HepG2 (cell line): ENCODE results near the gene UBL3. TPM values are rescaled to one million over a fixed set of nuclear protein-coding genes. Genes with fewer than 3 reads are reported as not detected.

Experiments
- ATAC-seq: fragments of 200-7000 bp; cut with Tn5 transposase; 3 replicates; pipeline ENCODE4 v1.9.1; 2020; ENCODE audit warnings: mild to moderate bottlenecking, moderate library complexity
- BruUV-seq: library from RNA; stranded (reverse); fragments of 400-500 nt; replicated peaks from 2 replicates; lab custom pipeline; 2021; lab: Mats Ljungman, UMichigan
- CTCF ChIA-PET: fragments of 300-600 bp; formaldehyde crosslinking; extraction: SDS; loops from one replicate; lab custom pipeline; 2021; ENCODE audit warnings: low total read pairs, inconsistent platforms, low intra/inter-chr PET ratio; lab: Yijun Ruan, JAX
- POLR2A ChIA-PET: fragments of 350-600 bp; sonication (Branson Sonifier 250); formaldehyde crosslinking; loops from one replicate; lab custom pipeline; 2020; ENCODE audit warnings: antibody characterized with exemption, inconsistent platforms; lab: Yijun Ruan, JAX
- DNase-seq: peaks from one replicate; pipeline ENCODE4 v3.0.0-alpha.2; 2015; ENCODE audit warnings: low spot score
- FAIRE-seq: peaks from 3 replicates; lab custom pipeline; 2011; peaks lifted over from hg19 to GRCh38; lab: Jason Lieb, UNC
- H2AFZ ChIP-seq: one replicate; pipeline ENCODE4 v1.6.1; 2011; ENCODE audit warnings: low read length, inconsistent platforms
- H3K27ac ChIP-seq: fragments of 300-600 bp; 3 replicates; pipeline ENCODE4 v1.8.0; 2011; ENCODE audit warnings: mixed run types, mild to moderate bottlenecking, mixed read lengths, low read length, inconsistent platforms; ENCODE audit not compliant: insufficient read depth; ENCODE audit errors: extremely low read length
- H3K27me3 ChIP-seq, 2 experiments: fragments of 200-600 bp in 1 of 2; 2 replicates in 1 of 2; 3 replicates in 1 of 2; pipeline versions ENCODE4 v1.6.0 to v1.8.0; 2011; ENCODE audit warnings: low read length in 2 of 2, mild to moderate bottlenecking in 2 of 2, moderate library complexity in 2 of 2, inconsistent platforms in 1 of 2; ENCODE audit not compliant: insufficient read depth in 2 of 2, control insufficient read depth in 1 of 2
- H3K36me3 ChIP-seq, 2 experiments: fragments of 200-600 bp in 1 of 2; replicated peaks in 1 of 2; 2 replicates in 1 of 2; 3 replicates in 1 of 2; pipeline versions ENCODE4 v1.5.1 to v1.8.0; 2011; ENCODE audit warnings: low read length in 2 of 2, inconsistent platforms in 1 of 2; ENCODE audit not compliant: insufficient read depth in 2 of 2, control insufficient read depth in 1 of 2
- H3K4me1 ChIP-seq: 2 replicates; pipeline ENCODE4 v1.5.1; 2012; ENCODE audit warnings: low read length, inconsistent platforms; ENCODE audit not compliant: insufficient read depth
- H3K4me2 ChIP-seq: 2 replicates; pipeline ENCODE4 v1.6.0; 2011; ENCODE audit warnings: low read depth, low read length, inconsistent platforms
- H3K4me3 ChIP-seq, 3 experiments: fragments of 200-600 bp in 1 of 3; sonication (generic), shearing (Covaris generic) in 1 of 3; replicated peaks in 1 of 3; 2 replicates each; pipeline ENCODE4 v1.5.1; 2011 to 2016; ENCODE audit warnings: low read length in 3 of 3, inconsistent platforms in 2 of 3, low read depth in 2 of 3, mild to moderate bottlenecking in 2 of 3, control low read depth in 1 of 3, mixed read lengths in 1 of 3; ENCODE audit not compliant: insufficient read depth in 1 of 3
- H3K79me2 ChIP-seq: one replicate; pipeline ENCODE4 v1.6.1; 2011; ENCODE audit warnings: low read length, inconsistent platforms; ENCODE audit not compliant: insufficient read depth
- H3K9ac ChIP-seq: 2 replicates; pipeline ENCODE4 v1.6.0; 2011; ENCODE audit warnings: mild to moderate bottlenecking, low read depth, low read length, inconsistent platforms; ENCODE audit not compliant: insufficient read depth
- H3K9me3 ChIP-seq: 2 replicates; pipeline ENCODE4 v1.5.1; 2012; ENCODE audit warnings: mild to moderate bottlenecking, low read length
- H4K20me1 ChIP-seq: 2 replicates; pipeline ENCODE4 v1.6.0; 2011; ENCODE audit warnings: inconsistent platforms, mild to moderate bottlenecking, low read length, moderate library complexity; ENCODE audit not compliant: insufficient read depth
- CEBPB ChIP-seq: IDR thresholded peaks from 2 replicates; pipeline ENCODE4 v1.6.1; 2011; ENCODE audit warnings: low read depth, low read length, improper control_type of control experiment, borderline replicate concordance
- KAT2B ChIP-seq: fragments of 150-350 bp; IDR thresholded peaks from 2 replicates; pipeline ENCODE4 v1.6.1; 2014; ENCODE audit warnings: low read depth, low read length, borderline replicate concordance
- RARA ChIP-seq: IDR thresholded peaks from 2 replicates; pipeline ENCODE4 v1.6.1; 2016; ENCODE audit warnings: missing genetic modification reagents, missing compliant biosample characterization
- SIN3A ChIP-seq: IDR thresholded peaks from 2 replicates; pipeline ENCODE4 v1.6.1; 2011; ENCODE audit warnings: low read depth, mild to moderate bottlenecking, control low read depth, low read length, borderline replicate concordance
- SSRP1 ChIP-seq: IDR thresholded peaks from 2 replicates; pipeline ENCODE4 v1.6.1; 2016; ENCODE audit warnings: control low read depth
- WGBS: methylation state at CpG from one replicate; pipeline ENCODE4 v1.1.6; 2017; ENCODE audit warnings: low lambda C conversion rate; 5-methylcytosine and 5-hydroxymethylcytosine counted together
- in situ Hi-C: cut with HindIII; loops from 2 replicates; pipeline ENCODE4 v1.10.0; 2017; ENCODE audit warnings: low pct_unique_long_range_greater_than_20kb; ENCODE audit not compliant: extremely low pct_ligation_motif_present
- intact Hi-C: fragments of 100-400 bp; cut with micrococcal nuclease; formaldehyde crosslinking; loops from one replicate; pipeline ENCODE4 v1.10.0; 2022; ENCODE audit not compliant: unreplicated experiment
- polyA plus RNA-seq, 8 experiments: library from polyadenylated mRNA; depleted of rRNA in 3 of 8; stranded (reverse) in 7 of 8; unstranded in 1 of 8; fragments of >200 nt; fragmentation: Illumina TruSeq in 4 of 8; extraction: Trizol in 4 of 8; gene quantifications; 2 replicates each; pipeline versions ENCODE4 v1.2.1 to v1.2.3, GENCODE V29; 2011 to 2016; ENCODE audit warnings: low read depth in 4 of 8, missing spikeins in 1 of 8, mixed read lengths in 1 of 8; ENCODE audit not compliant: insufficient read depth in 1 of 8
- total RNA-seq, 5 experiments: library from RNA; depleted of rRNA; stranded (reverse); fragments of >200 nt; fragmentation: Illumina TruSeq; extraction: Trizol; gene quantifications; 2 replicates each; pipeline ENCODE4 v1.2.3, GENCODE V29; 2016; ENCODE audit warnings: low read depth in 1 of 5
- TF ChIP-seq, protein P1 (sequence below): IDR thresholded peaks from 2 replicates; pipeline ENCODE4 v1.4.0; 2020; ENCODE audit warnings: mild to moderate bottlenecking, missing genetic modification reagents
- TF ChIP-seq, protein P2 (sequence below): sonication (generic); IDR thresholded peaks from 2 replicates; pipeline ENCODE4 v1.6.1; 2016; ENCODE audit warnings: low read depth, borderline replicate concordance

The UBL3 gene
- total and polyA plus RNA-seq, 2 of the 13 experiments (the other 11 are each of a cell fraction or from before 2014, with no cell fraction given), result 7.4 to 9.6 TPM

- TF ChIP-seq, protein P1, sequence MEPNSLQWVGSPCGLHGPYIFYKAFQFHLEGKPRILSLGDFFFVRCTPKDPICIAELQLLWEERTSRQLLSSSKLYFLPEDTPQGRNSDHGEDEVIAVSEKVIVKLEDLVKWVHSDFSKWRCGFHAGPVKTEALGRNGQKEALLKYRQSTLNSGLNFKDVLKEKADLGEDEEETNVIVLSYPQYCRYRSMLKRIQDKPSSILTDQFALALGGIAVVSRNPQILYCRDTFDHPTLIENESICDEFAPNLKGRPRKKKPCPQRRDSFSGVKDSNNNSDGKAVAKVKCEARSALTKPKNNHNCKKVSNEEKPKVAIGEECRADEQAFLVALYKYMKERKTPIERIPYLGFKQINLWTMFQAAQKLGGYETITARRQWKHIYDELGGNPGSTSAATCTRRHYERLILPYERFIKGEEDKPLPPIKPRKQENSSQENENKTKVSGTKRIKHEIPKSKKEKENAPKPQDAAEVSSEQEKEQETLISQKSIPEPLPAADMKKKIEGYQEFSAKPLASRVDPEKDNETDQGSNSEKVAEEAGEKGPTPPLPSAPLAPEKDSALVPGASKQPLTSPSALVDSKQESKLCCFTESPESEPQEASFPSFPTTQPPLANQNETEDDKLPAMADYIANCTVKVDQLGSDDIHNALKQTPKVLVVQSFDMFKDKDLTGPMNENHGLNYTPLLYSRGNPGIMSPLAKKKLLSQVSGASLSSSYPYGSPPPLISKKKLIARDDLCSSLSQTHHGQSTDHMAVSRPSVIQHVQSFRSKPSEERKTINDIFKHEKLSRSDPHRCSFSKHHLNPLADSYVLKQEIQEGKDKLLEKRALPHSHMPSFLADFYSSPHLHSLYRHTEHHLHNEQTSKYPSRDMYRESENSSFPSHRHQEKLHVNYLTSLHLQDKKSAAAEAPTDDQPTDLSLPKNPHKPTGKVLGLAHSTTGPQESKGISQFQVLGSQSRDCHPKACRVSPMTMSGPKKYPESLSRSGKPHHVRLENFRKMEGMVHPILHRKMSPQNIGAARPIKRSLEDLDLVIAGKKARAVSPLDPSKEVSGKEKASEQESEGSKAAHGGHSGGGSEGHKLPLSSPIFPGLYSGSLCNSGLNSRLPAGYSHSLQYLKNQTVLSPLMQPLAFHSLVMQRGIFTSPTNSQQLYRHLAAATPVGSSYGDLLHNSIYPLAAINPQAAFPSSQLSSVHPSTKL (CRISPR knock-in tag), result 0 out of 2 replicates have a peak, but pooled peaks have one; percentile 12
- TF ChIP-seq RARA (CRISPR knock-in tag), result no peak
- TF ChIP-seq, protein P2, sequence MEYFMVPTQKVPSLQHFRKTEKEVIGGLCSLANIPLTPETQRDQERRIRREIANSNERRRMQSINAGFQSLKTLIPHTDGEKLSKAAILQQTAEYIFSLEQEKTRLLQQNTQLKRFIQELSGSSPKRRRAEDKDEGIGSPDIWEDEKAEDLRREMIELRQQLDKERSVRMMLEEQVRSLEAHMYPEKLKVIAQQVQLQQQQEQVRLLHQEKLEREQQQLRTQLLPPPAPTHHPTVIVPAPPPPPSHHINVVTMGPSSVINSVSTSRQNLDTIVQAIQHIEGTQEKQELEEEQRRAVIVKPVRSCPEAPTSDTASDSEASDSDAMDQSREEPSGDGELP, result no peak
- TF ChIP-seq KAT2B, result no peak
- TF ChIP-seq SIN3A, result no peak
Observed at GRCh38 chr13:29861694-29862110, 11.3 kb upstream of the UBL3 start (continued).

DNA sequence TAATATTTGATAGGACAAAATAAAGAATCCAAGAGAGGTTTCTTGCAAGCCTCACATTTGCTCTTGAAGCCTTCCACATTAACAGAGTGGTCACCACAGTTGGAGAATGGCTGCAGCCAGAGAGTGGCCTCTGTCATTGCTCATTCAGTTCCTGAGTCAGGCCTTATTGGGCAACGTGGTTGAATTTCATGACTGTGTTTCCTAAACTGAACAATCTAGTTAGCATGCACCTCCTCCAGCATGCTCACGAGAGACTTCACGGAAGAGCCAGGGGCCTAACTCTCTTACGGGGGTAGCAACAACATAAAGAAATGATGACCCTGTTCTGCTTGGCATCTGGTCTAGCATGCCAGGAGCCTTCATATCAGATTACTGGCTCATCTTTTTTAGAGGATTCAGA is 9.6 kb upstream of the UBL3 start:
- DNase-seq (no peak), ATAC-seq (no peak), FAIRE-seq (no peak)
- in situ Hi-C loops (no loop called here), intact Hi-C loops (no loop called here)
- H4K20me1 ChIP-seq, result no peaks in the 10 kb centered on the region
- H3K9me3 ChIP-seq, result no peaks in the 10 kb centered on the region
- H3K4me1 ChIP-seq, result peaks cover 28% of the 10 kb centered on the region
- no peak overlapping the region for H3K9ac ChIP-seq
- no peak overlapping the region for H3K4me2 ChIP-seq
- no peak overlapping the region for H3K27ac ChIP-seq
- BruUV-seq, result no TSS peak
- no peaks in the 10 kb centered on the region for H3K79me2 ChIP-seq
- no peaks in the 10 kb centered on the region for H3K36me3 ChIP-seq
- ChIA-PET POLR2A (no interaction called here), CTCF (no interaction called here)
- WGBS, result 18% methylated on average over 4 of the region's 4 CpGs
- no peak overlapping the region for H2AFZ ChIP-seq
- TF ChIP-seq SSRP1 (CRISPR knock-in tag) (no peak), CEBPB (peak; percentile 26; the same call in 1 of the 2 replicates)
- no peaks in the 10 kb centered on the region for H3K27me3 ChIP-seq
- H3K4me3 ChIP-seq, result no peak overlapping the region
